HL-60 (cell line): ENCODE data around the gene SLC25A47.

ENCODE experiments used
- DNase-seq, 2 experiments: peaks; one replicate each; pipeline ENCODE4 v3.0.0-alpha.2; 2010 to 2020; ENCODE audit warnings: low read depth in 1 of 2, low spot score in 1 of 2
- H3K27ac ChIP-seq: fragments of 250-450 bp; sonication (Bioruptor Pico); replicated peaks from 2 replicates; pipeline ENCODE4 v1.5.1; 2020; ENCODE audit warnings: mild to moderate bottlenecking, moderate library complexity
- H3K27me3 ChIP-seq: fragments of 250-450 bp; sonication (Bioruptor Pico); 2 replicates; pipeline ENCODE4 v1.5.1; 2021; ENCODE audit warnings: mild to moderate bottlenecking, moderate library complexity; ENCODE audit not compliant: insufficient read depth, poor library complexity, severe bottlenecking
- H3K4me3 ChIP-seq: replicated peaks from 2 replicates; pipeline ENCODE4 v1.5.1; 2011; ENCODE audit warnings: mild to moderate bottlenecking, control low read depth, low read length; ENCODE audit not compliant: insufficient read depth
- GABPA ChIP-seq: IDR thresholded peaks from 2 replicates; pipeline ENCODE4 v1.6.1; 2012; ENCODE audit warnings: low read depth
- POLR2AphosphoS5 ChIP-seq: IDR thresholded peaks from 2 replicates; pipeline ENCODE4 v1.6.1; 2012; ENCODE audit warnings: low read depth
- REST ChIP-seq: IDR thresholded peaks from 2 replicates; pipeline ENCODE4 v1.6.1; 2012; ENCODE audit warnings: low read depth; ENCODE audit not compliant: insufficient replicate concordance
- SPI1 ChIP-seq: IDR thresholded peaks from 2 replicates; pipeline ENCODE4 v1.6.1; 2012; ENCODE audit warnings: low read depth, mild to moderate bottlenecking, borderline replicate concordance
- TF ChIP-seq, protein P1 (sequence below): IDR thresholded peaks from one replicate; pipeline ENCODE4 v1.5.1; 2011; ENCODE audit warnings: low read length, control low read depth, inconsistent platforms; ENCODE audit not compliant: insufficient read depth

Gene SLC25A47

GRCh38 chr14:100294213-100294962 lies 28.8 kb upstream of the SLC25A47 start:
- no peak for DNase-seq
- Histone ChIP-seq H3K4me3 (no peak overlapping the region), H3K27me3 (no peaks in the 10 kb centered on the region), H3K27ac (no peak overlapping the region)
- no peak for TF ChIP-seq GABPA
- TF ChIP-seq REST, result no peak
- TF ChIP-seq, protein P1, sequence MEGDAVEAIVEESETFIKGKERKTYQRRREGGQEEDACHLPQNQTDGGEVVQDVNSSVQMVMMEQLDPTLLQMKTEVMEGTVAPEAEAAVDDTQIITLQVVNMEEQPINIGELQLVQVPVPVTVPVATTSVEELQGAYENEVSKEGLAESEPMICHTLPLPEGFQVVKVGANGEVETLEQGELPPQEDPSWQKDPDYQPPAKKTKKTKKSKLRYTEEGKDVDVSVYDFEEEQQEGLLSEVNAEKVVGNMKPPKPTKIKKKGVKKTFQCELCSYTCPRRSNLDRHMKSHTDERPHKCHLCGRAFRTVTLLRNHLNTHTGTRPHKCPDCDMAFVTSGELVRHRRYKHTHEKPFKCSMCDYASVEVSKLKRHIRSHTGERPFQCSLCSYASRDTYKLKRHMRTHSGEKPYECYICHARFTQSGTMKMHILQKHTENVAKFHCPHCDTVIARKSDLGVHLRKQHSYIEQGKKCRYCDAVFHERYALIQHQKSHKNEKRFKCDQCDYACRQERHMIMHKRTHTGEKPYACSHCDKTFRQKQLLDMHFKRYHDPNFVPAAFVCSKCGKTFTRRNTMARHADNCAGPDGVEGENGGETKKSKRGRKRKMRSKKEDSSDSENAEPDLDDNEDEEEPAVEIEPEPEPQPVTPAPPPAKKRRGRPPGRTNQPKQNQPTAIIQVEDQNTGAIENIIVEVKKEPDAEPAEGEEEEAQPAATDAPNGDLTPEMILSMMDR, result no peak
- TF ChIP-seq SPI1, result no peak
- no peak for TF ChIP-seq POLR2AphosphoS5

DNA sequence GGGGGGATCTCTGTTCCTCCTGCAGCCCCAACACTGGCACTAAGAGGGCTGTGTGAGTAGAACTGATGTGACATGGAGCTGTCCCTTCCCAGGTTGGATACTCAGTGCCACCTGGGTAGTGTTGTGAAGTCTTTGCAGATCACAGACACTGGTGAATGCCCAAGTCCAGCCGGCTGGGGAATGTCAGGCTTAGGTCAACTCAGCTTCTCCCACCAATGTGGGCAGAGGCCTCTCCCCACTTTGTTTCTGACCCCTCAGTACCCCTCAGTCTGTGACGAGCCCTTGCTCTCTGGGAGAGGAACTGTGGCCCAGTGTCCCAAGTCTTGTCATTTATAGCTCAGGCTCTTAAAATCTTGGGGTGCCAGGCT lies 28.2 kb upstream of the SLC25A47 start:
- H3K27me3 ChIP-seq, result no peaks in the 10 kb centered on the region
- no peak overlapping the region for H3K4me3 ChIP-seq
- no peak for DNase-seq
- H3K27ac ChIP-seq, result no peak overlapping the region
- TF ChIP-seq REST (no peak), GABPA (no peak), SPI1 (no peak), POLR2AphosphoS5 (no peak)
- TF ChIP-seq, protein P1, result no peak

GRCh38 chr14:100295376-100296105 lies 27.6 kb upstream of the SLC25A47 start:
- no peak overlapping the region for H3K27ac ChIP-seq
- no peaks in the 10 kb centered on the region for H3K27me3 ChIP-seq
- DNase-seq, result no peak
- H3K4me3 ChIP-seq, result no peak overlapping the region
- TF ChIP-seq GABPA (no peak), REST (no peak), POLR2AphosphoS5 (no peak), SPI1 (no peak)
- TF ChIP-seq, protein P1, result no peak
